Colon (tissue), 2 donors: ENCODE measurements around the gene KANK4.

Experiments used
- FAIRE-seq: peaks from 2 replicates; lab custom pipeline; 2012; peaks lifted over from hg19 to GRCh38; lab: Jason Lieb, UNC
- donor health status: control.
- donor health status: control.

Gene KANK4

DNA sequence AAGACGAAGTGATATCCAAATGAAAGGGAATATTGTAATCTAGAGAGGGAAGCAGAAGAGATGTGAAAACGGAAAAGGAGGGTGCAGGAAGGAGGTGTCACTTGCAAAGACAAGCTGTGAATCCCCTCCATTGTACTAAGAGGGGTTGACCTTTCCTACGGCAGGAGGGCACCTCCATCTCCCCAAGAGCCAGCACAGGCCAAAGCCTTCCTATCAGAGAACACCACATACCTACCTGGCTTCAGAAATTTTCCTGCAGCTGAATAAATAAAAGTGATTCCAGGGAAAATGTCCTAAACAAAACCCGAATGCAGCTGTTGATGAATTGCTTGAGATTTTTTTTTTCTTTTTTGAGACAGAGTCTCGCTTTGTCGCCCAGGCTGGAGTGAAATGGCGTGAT is 14.3 kb downstream of the KANK4 start:
- FAIRE-seq, result no peak

DNA sequence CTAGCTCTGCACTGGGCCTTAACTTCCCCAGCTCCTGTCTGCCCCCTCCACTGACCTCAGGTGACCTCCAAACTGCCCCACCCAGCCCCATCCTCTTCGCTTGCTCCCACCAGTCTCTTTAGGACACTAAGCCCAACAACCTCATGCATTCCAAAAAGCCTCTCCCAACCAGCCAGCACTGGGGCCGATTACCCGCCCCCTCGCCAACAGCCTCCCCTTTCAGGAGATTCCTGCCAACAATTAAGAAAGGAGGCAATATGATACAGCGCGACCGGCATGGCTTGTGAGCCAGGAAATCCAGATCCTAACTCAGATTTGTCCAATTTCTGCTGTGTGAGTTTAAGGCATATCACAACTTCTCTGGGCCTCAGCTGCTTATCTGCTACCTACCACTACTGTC is 14.7 kb downstream of the KANK4 start:
- FAIRE-seq, result no peak

DNA sequence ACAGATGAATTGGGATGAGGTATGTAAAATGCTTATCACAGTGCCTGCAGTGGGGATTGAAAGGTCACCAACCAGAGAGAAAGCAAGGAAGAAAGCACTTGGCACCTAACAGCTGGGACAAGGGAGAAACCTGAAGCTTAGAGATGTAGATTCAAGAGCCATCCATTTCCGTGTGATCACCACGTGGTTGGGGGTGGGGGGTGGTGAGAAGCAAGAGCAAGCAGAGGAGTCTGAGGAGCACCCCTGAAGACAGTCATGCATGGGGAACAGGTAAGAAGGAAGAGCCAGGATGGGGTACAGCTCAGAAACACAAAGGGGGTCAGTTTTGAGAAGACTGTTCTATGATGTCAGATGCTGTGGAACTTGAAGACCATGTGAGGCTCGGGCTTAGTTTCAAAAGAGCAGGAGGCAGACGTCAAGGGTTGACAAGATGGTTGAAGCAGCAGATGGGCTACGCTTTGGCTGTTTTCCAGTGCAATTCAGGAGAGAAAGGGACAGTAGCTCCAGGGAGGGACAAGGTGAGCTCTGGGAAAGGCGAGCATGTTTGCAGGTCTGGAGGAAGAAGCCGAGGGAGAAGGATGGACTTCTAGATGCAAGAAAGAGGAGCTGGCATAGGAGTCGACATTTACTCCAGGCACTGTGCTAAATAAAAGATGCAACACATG is 17.4 kb downstream of the KANK4 start:
- FAIRE-seq, result no peak

DNA sequence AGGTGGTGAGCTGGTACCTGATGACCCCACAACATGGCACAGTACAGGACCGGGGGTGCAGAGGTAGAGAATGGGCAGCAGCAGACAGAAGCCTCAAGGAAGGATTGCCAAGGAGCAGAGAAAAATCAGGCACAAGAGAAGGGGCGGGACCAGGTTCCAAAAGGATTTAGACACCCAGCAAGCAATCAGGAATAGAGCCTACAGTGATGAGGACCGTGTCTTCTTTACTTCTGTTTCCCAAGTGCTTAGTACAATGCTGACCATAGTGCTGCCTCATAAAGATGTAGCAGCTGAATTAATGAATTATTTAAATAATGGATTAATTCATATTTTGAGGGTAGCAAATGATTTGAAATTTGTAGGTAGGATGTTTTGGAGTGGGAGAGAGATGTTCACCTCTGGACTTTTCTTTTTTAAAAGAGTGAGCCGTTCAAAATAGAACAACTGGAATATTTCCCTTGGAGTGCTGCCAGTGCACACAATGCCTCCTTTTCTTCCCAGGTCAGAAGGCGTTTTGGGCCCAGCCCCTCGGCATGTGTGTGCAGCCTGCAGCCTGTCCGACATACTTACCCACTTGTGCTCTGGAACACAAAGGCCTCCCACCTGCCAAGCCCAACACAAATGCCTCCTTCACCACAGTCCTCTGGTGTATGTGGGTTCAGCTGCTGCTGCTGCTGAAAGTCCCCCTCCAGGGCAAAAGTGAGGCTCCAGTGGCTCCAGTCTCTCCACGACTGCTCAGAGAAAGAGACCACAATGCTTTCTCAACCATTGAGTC is 19.6 kb downstream of the KANK4 start:
- no peak for FAIRE-seq

- no peak for FAIRE-seq
Measured at GRCh38 chr1:62295921-62296491, 23.2 kb downstream of the KANK4 start.

GRCh38 chr1:62294261-62294660 is 25.0 kb downstream of the KANK4 start:
- FAIRE-seq, result no peak

GRCh38 chr1:62288662-62289061 is 30.6 kb downstream of the KANK4 start:
- no peak for FAIRE-seq

GRCh38 chr1:62288224-62288623 is 31.0 kb downstream of the KANK4 start:
- no peak for FAIRE-seq

- FAIRE-seq, result no peak
Measured at GRCh38 chr1:62286786-62287224, 32.4 kb downstream of the KANK4 start.

DNA sequence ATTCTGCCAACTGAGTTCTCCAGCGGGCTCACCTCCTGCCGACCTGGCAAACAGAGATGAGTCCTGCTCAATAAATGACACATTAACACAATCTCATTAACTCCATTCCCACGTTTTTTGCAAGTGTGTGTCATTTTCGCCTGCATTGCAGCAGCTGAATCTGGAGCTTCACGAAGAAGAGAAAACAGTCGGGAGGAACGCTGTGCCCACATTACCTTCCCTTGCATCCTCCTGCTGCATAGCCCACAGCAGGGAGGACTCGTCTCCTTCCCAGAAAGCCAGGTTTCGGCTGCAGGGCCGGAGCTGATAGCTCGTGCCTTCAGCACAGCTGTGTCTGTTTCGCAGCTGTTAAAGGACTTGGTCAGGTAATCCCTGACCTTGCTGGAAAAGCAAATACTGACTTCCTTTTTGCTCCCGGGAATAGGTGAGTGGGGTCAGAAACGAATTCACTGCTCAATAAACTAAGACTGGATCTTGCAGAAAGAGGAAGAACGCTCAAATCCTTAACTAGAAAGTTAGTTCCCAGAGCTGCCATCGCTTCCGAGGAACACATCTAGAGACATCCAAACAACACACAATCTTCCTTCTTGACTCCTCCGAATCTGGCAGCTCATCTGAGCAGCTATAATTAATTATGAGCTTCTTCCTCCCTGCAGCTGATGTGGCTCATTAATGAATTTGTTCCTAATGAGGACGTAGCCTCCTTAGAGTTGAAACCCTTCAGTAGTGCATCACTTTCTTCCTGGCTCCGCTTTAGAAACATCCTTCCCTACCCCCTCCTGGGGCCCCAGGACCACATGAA is 33.0 kb downstream of the KANK4 start:
- FAIRE-seq, result no peak

DNA sequence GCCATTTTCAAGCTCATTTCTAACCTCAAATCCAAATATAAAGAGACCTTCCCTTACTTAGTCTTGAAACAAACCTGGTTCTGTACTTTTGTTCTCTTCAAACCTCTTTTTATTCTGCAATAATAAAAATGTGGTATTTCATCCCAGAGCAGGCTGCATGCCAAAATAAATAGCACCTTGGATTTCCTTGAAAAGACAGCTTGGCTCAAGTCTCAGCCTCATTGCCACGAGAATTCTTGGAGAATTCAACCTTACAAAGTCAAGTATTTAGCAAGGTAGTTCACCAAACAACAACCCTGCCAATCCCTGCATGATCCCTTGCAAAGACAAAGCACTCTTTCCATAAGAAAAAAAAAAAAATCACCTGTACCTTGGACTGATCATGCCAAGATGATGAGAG is 33.8 kb downstream of the KANK4 start:
- no peak for FAIRE-seq

- FAIRE-seq, result no peak
Measured at GRCh38 chr1:62283986-62284385, 35.2 kb downstream of the KANK4 start.

DNA sequence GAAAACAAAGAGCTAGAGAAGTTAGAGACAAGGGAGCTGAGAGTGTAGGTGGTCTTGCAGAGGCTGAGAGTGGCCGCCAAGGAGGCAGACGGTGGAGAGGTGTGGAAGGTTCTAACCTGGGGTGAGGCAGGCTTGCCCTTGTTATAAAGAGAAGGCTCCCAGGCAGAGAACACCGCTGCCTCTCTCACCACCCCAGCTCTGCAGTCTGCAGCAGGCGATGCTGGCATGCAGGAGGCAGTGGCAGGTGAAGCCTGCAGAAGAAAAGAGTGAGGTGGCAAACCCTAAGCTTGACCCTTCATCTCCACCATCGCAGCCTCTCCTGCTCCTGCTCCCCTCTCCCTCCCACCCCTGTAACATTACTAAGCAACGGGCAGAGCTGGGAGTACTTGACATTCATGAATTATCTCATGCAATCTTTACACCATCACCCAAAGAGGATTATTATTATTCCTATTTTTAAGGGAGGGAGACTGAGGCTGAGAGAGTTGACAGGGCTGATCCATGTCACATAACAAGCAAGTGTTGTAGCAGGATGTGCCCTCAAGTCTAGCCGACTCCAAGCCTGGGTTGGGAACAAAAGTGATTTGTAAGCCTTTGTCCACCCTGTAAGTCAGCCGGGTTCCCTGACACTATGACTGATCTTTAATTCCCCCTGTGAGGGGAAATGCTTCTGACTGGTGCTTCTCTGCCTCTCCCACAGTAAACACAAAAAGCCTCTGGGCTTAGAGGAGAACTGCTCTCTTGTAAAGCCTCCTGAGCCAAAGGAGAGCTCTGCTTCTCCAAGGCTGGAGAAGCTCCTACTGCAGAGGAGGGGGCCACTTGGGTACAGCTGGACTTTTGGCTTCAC is 36.1 kb downstream of the KANK4 start:
- FAIRE-seq, result no peak

- no peak for FAIRE-seq
Measured at GRCh38 chr1:62281922-62282555, 37.2 kb downstream of the KANK4 start.

DNA sequence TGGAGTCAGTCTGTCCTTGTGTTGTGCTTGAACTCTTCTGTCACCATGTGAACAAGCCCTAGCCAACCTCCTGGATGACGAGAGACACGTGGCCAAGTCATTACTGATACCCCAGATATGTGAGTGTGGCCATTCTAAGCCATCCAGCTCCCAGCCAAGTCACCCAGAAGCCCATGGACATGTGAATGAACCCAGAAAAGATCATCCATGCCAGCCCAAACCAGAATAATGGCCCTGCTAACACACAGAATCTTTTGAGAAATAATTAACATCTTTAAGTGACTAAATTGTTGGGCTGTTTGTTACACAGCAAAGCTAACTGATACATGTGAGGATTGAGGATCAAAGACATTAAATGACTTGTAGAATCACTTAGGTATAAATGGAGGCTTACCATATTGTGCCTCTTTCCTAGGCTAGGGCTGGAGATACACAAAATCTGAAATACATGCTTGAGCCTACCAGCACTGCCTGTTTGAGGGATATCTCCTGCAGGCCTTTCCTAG is 38.2 kb downstream of the KANK4 start:
- FAIRE-seq, result no peak

DNA sequence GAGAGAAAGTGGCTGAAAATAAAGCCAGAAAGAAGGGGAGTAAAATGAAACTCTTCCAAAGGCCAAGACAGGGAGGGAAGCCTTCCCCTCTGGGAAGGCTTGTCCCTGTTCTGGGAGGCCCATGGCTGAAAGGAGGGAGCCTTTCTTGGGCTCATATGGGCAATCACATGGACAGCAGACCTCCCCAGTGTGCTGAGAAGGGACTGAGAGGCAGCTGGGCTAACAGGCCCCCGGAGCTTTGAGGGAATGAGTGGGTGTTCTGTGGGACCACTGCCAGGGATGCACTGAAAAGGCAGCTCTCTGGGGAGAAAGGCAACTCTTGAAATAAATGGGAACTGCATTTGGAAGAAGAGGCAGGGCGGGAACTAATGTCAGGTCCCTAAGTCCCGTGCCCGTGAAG is 39.1 kb downstream of the KANK4 start:
- FAIRE-seq, result no peak

- FAIRE-seq, result no peak
Measured at GRCh38 chr1:62276791-62277190, 42.4 kb downstream of the KANK4 start.

GRCh38 chr1:62274496-62275485 is 44.4 kb downstream of the KANK4 start:
- no peak for FAIRE-seq

DNA sequence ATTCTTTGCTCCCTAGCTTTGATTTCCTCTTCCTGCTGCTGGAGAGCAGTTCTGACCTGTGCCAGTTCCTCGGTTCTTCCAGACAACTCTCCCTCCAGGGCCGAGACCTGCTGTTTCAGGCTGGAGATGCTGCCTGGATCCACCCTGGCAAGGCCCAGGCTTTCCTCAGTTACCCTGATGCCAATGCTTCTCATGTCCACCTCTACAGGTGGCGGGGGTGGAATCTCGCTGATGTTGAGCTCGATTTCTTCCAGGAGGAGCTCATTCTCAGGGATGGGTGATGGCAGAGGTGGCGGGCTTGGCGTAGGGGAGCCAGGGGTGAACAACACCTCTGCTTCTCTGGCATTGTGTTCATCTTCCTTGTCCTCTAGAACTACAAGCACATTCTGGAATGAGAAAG is 45.3 kb downstream of the KANK4 start:
- FAIRE-seq, result no peak
